Stimulated activated naive CD8-positive, alpha-beta T cell treated with anti-CD3 and anti-CD28 coated beads, Interleukin-15, amount 100 ng/mL, for 72 hours (primary cell): ENCODE measurements around the gene USP3.

Source experiments
- ATAC-seq: fragments of 150-1000 bp; cut with Tn5 transposase; 2 replicates; pipeline ENCODE4 v1.10.0; 2021; ENCODE audit warnings: mild to moderate bottlenecking, moderate library complexity
- DNase-seq, 2 donors: peaks; one replicate each; pipeline ENCODE4 v3.0.0; 2021 to 2022
- H3K27ac Mint-ChIP-seq, 2 donors: one replicate each; pipeline ENCODE4 v1.8.0; 2022; ENCODE audit warnings: mild to moderate bottlenecking in 2 of 2, mixed read lengths in 2 of 2, moderate library complexity in 2 of 2
- H3K27me3 Mint-ChIP-seq: one replicate; pipeline ENCODE4 v1.8.0; 2022; ENCODE audit warnings: mixed read lengths
- H3K4me1 Mint-ChIP-seq: one replicate; pipeline ENCODE4 v1.8.0; 2022; ENCODE audit warnings: mild to moderate bottlenecking, mixed read lengths
- H3K4me3 Mint-ChIP-seq, 2 donors: one replicate each; pipeline ENCODE4 v1.8.0; 2022; ENCODE audit warnings: mild to moderate bottlenecking in 2 of 2, mixed read lengths in 2 of 2, moderate library complexity in 1 of 2
- H3K9me3 Mint-ChIP-seq, 2 donors: one replicate each; pipeline ENCODE4 v1.8.0; 2022; ENCODE audit warnings: mixed read lengths in 2 of 2

The USP3 gene

GRCh38 chr15:63473007-63473748, 31.2 kb upstream of the USP3 start:
- DNase-seq = peak in 1 of 2 donors; percentile 63
- H3K4me3 Mint-ChIP-seq = peak overlapping the region; percentile 81 to 82
- H3K27ac Mint-ChIP-seq = peak overlapping the region in 1 of 2 donors; percentile 55
- H3K9me3 Mint-ChIP-seq = no peaks in the 10 kb centered on the region
- peak; percentile 76 for ATAC-seq
- H3K4me1 Mint-ChIP-seq = peaks cover 66% of the 10 kb centered on the region
- H3K27me3 Mint-ChIP-seq = no peaks in the 10 kb centered on the region

GRCh38 chr15:63473749-63473998, 30.7 kb upstream of the USP3 start:
- peak overlapping the region; percentile 55 to 97 for H3K27ac Mint-ChIP-seq
- DNase-seq = peak in 1 of 2 donors; percentile 48
- peak; percentile 63 for ATAC-seq
- no peaks in the 10 kb centered on the region for H3K9me3 Mint-ChIP-seq
- peak overlapping the region; percentile 81 to 82 for H3K4me3 Mint-ChIP-seq
- peaks cover 66% of the 10 kb centered on the region for H3K4me1 Mint-ChIP-seq
- H3K27me3 Mint-ChIP-seq = no peaks in the 10 kb centered on the region

- H3K4me1 Mint-ChIP-seq = peaks cover 66% of the 10 kb centered on the region
- peak overlapping the region; percentile 81 to 82 for H3K4me3 Mint-ChIP-seq
Observed at GRCh38 chr15:63473999-63474809, 30.2 kb upstream of the USP3 start.

GRCh38 chr15:63474810-63475316, 29.5 kb upstream of the USP3 start:
- Mint-ChIP-seq H3K27me3 (no peaks in the 10 kb centered on the region), H3K4me1 (peaks cover 67% of the 10 kb centered on the region), H3K4me3 (no peak overlapping the region), H3K27ac (no peak overlapping the region), H3K9me3 (no peaks in the 10 kb centered on the region)
- ATAC-seq = no peak
- DNase-seq = no peak

More at GRCh38 chr15:63473999-63474809, 30.2 kb upstream of the USP3 start:
- no peaks in the 10 kb centered on the region for H3K27me3 Mint-ChIP-seq
- peak; percentile 63 to 79 for DNase-seq
- H3K9me3 Mint-ChIP-seq = no peaks in the 10 kb centered on the region
- H3K27ac Mint-ChIP-seq = peak overlapping the region; percentile 94 to 97
- ATAC-seq = peak; percentile 90

- no peak overlapping the region for H3K4me3 Mint-ChIP-seq
- peaks cover 76% of the 10 kb centered on the region for H3K4me1 Mint-ChIP-seq
- H3K27me3 Mint-ChIP-seq = no peaks in the 10 kb centered on the region
- H3K27ac Mint-ChIP-seq = no peak overlapping the region
- ATAC-seq (no peak), DNase-seq (no peak)
- H3K9me3 Mint-ChIP-seq = no peaks in the 10 kb centered on the region
Observed at GRCh38 chr15:63475707-63476106, 28.7 kb upstream of the USP3 start.

GRCh38 chr15:63476229-63476632, 28.2 kb upstream of the USP3 start:
- DNase-seq (no peak), ATAC-seq (no peak)
- no peaks in the 10 kb centered on the region for H3K9me3 Mint-ChIP-seq
- H3K27ac Mint-ChIP-seq = no peak overlapping the region
- no peak overlapping the region for H3K4me3 Mint-ChIP-seq
- no peaks in the 10 kb centered on the region for H3K27me3 Mint-ChIP-seq
- H3K4me1 Mint-ChIP-seq = peaks cover 81% of the 10 kb centered on the region

GRCh38 chr15:63478243-63478642, 26.1 kb upstream of the USP3 start:
- H3K4me1 Mint-ChIP-seq = peaks cover 86% of the 10 kb centered on the region
- no peak overlapping the region for H3K4me3 Mint-ChIP-seq
- no peak for ATAC-seq

GRCh38 chr15:63480441-63480821, 24.0 kb upstream of the USP3 start:
- DNase-seq (no peak), ATAC-seq (no peak)
- H3K4me3 Mint-ChIP-seq = peak overlapping the region; percentile 65 to 71
- H3K27ac Mint-ChIP-seq = peak overlapping the region; percentile 91
- H3K9me3 Mint-ChIP-seq = no peaks in the 10 kb centered on the region
- H3K4me1 Mint-ChIP-seq = peaks cover 88% of the 10 kb centered on the region
- H3K27me3 Mint-ChIP-seq = no peaks in the 10 kb centered on the region

More at GRCh38 chr15:63478243-63478642, 26.1 kb upstream of the USP3 start:
- no peak for DNase-seq
- no peaks in the 10 kb centered on the region for H3K27me3 Mint-ChIP-seq
- no peak overlapping the region for H3K27ac Mint-ChIP-seq
- H3K9me3 Mint-ChIP-seq = no peaks in the 10 kb centered on the region

GRCh38 chr15:63481105-63481810, 23.1 kb upstream of the USP3 start:
- peak; percentile 76 for ATAC-seq
- peak overlapping the region; percentile 88 to 91 for H3K27ac Mint-ChIP-seq
- DNase-seq = peak in 1 of 2 donors; percentile 64
- peaks cover 89% of the 10 kb centered on the region for H3K4me1 Mint-ChIP-seq
- no peaks in the 10 kb centered on the region for H3K27me3 Mint-ChIP-seq
- no peaks in the 10 kb centered on the region for H3K9me3 Mint-ChIP-seq
- peak overlapping the region in 1 of 2 donors; percentile 71 for H3K4me3 Mint-ChIP-seq

- Mint-ChIP-seq H3K4me1 (peaks cover 96% of the 10 kb centered on the region), H3K9me3 (no peaks in the 10 kb centered on the region), H3K27ac (peak overlapping the region in 1 of 2 donors; percentile 91), H3K4me3 (peak overlapping the region in 1 of 2 donors; percentile 12), H3K27me3 (no peaks in the 10 kb centered on the region)
- DNase-seq (no peak), ATAC-seq (no peak)
Observed at GRCh38 chr15:63482874-63483323, 21.5 kb upstream of the USP3 start.

- no peaks in the 10 kb centered on the region for H3K27me3 Mint-ChIP-seq
- H3K4me1 Mint-ChIP-seq = peaks cover 94% of the 10 kb centered on the region
- no peaks in the 10 kb centered on the region for H3K9me3 Mint-ChIP-seq
- peak overlapping the region; percentile 73 to 83 for H3K27ac Mint-ChIP-seq
- peak; percentile 6 for ATAC-seq
- DNase-seq = no peak
- peak overlapping the region; percentile 21 to 53 for H3K4me3 Mint-ChIP-seq
Observed at GRCh38 chr15:63483521-63484371, 20.6 kb upstream of the USP3 start.

GRCh38 chr15:63484433-63485186, 19.8 kb upstream of the USP3 start:
- H3K27ac Mint-ChIP-seq = peak overlapping the region; percentile 38 to 83
- H3K4me1 Mint-ChIP-seq = peaks cover 85% of the 10 kb centered on the region
- H3K9me3 Mint-ChIP-seq = no peaks in the 10 kb centered on the region
- H3K27me3 Mint-ChIP-seq = no peaks in the 10 kb centered on the region
- DNase-seq (no peak), ATAC-seq (no peak)
- peak overlapping the region; percentile 21 to 53 for H3K4me3 Mint-ChIP-seq

- peak; percentile 80 for ATAC-seq
- no peaks in the 10 kb centered on the region for H3K27me3 Mint-ChIP-seq
- H3K4me3 Mint-ChIP-seq = peak overlapping the region; percentile 54 to 78
- peaks cover 78% of the 10 kb centered on the region for H3K4me1 Mint-ChIP-seq
- no peaks in the 10 kb centered on the region for H3K9me3 Mint-ChIP-seq
- peak; percentile 89 to 90 for DNase-seq
- H3K27ac Mint-ChIP-seq = peak overlapping the region; percentile 59 to 97
Observed at GRCh38 chr15:63487076-63487757, 17.2 kb upstream of the USP3 start.
